IMR-90 (cell line): Measurements from ENCODE around the gene ITIH5. TPM values are rescaled to one million over a fixed set of nuclear protein-coding genes. Genes with fewer than 3 reads are reported as not detected.

Source experiments
- ATAC-seq: fragments of 200-7000 bp; cut with Tn5 transposase; 2 replicates; pipeline ENCODE4 v1.9.1; 2020; ENCODE audit warnings: low read depth, mild to moderate bottlenecking, moderate library complexity
- BruUV-seq: library from RNA; stranded (reverse); fragments of 400-500 nt; replicated peaks from 2 replicates; lab custom pipeline; 2021; lab: Mats Ljungman, UMichigan
- CTCF ChIA-PET: fragments of 300-600 bp; formaldehyde crosslinking; extraction: SDS; loops from one replicate; lab custom pipeline; 2021; ENCODE audit warnings: antibody characterized with exemption; lab: Yijun Ruan, JAX
- POLR2A ChIA-PET: fragments of 300-600 bp; sonication (Branson Sonifier 250); formaldehyde crosslinking; loops from one replicate; lab custom pipeline; 2022; ENCODE audit warnings: antibody characterized with exemption; ENCODE audit not compliant: unreplicated experiment; lab: Charles Lee
- DNase-seq: peaks from one replicate; pipeline ENCODE4 v3.0.0; 2013
- H2AFZ ChIP-seq: replicated peaks from 2 replicates; pipeline ENCODE3; 2013; ENCODE audit warnings: low read length, mild to moderate bottlenecking; ENCODE audit not compliant: poor library complexity
- H2AK5ac ChIP-seq: 2 replicates; pipeline ENCODE4 v1.6.1; 2013; ENCODE audit warnings: low read depth, low read length, inconsistent platforms
- H2AK9ac ChIP-seq: replicated peaks from 2 replicates; pipeline ENCODE3; 2013; ENCODE audit warnings: mild to moderate bottlenecking, low read depth, low read length, moderate library complexity; ENCODE audit not compliant: poor library complexity
- H2BK120ac ChIP-seq: 2 replicates; pipeline ENCODE4 v1.6.1; 2013; ENCODE audit warnings: low read depth, low read length, inconsistent platforms
- H2BK15ac ChIP-seq: 3 replicates; pipeline ENCODE4 v1.6.1; 2013; ENCODE audit warnings: low read depth, low read length, inconsistent platforms
- H2BK20ac ChIP-seq: 2 replicates; pipeline ENCODE4 v1.6.1; 2013; ENCODE audit warnings: low read depth, mild to moderate bottlenecking, inconsistent platforms, low read length, moderate library complexity
- H2BK5ac ChIP-seq: 2 replicates; pipeline ENCODE4 v1.6.1; 2013; ENCODE audit warnings: mild to moderate bottlenecking, low read depth, low read length, inconsistent platforms; ENCODE audit not compliant: poor library complexity, severe bottlenecking
- H3K14ac ChIP-seq: replicated peaks from 2 replicates; pipeline ENCODE4 v1.6.1; 2013; ENCODE audit warnings: low read depth, low read length, inconsistent platforms
- H3K18ac ChIP-seq: 2 replicates; pipeline ENCODE4 v1.6.1; 2013; ENCODE audit warnings: low read depth, low read length, control low read depth
- H3K23ac ChIP-seq: 2 replicates; pipeline ENCODE4 v1.6.1; 2013; ENCODE audit warnings: low read depth, low read length, inconsistent platforms
- H3K27ac ChIP-seq: 2 replicates; pipeline ENCODE4 v1.5.1; 2013; ENCODE audit warnings: mild to moderate bottlenecking, control low read depth, low read length; ENCODE audit not compliant: insufficient read depth
- H3K27me3 ChIP-seq: 2 replicates; pipeline ENCODE4 v1.6.1; 2013; ENCODE audit warnings: low read length; ENCODE audit not compliant: control insufficient read depth, insufficient read depth
- H3K36me3 ChIP-seq: 2 replicates; pipeline ENCODE4 v1.6.1; 2013; ENCODE audit warnings: low read length, mixed read lengths; ENCODE audit not compliant: control insufficient read depth, insufficient read depth
- H3K4ac ChIP-seq: 2 replicates; pipeline ENCODE4 v1.6.1; 2013; ENCODE audit warnings: low read depth, low read length, inconsistent platforms
- H3K4me1 ChIP-seq: 2 replicates; pipeline ENCODE4 v1.6.1; 2013; ENCODE audit warnings: low read length, mixed read lengths; ENCODE audit not compliant: control insufficient read depth, insufficient read depth
- H3K4me2 ChIP-seq: 2 replicates; pipeline ENCODE4 v1.6.1; 2013; ENCODE audit warnings: low read depth, mild to moderate bottlenecking, control low read depth, low read length, moderate library complexity
- H3K4me3 ChIP-seq: 2 replicates; pipeline ENCODE4 v1.5.1; 2013; ENCODE audit warnings: low read depth, mild to moderate bottlenecking, control low read depth, low read length, moderate library complexity; ENCODE audit not compliant: insufficient read depth
- H3K56ac ChIP-seq: 2 replicates; pipeline ENCODE4 v1.6.1; 2013; ENCODE audit warnings: low read length, inconsistent platforms; ENCODE audit not compliant: insufficient read depth; ENCODE audit errors: extremely low read depth
- H3K79me1 ChIP-seq, 2 experiments: 2 replicates each; pipeline ENCODE4 v1.6.1; 2013; ENCODE audit warnings: low read length in 2 of 2, inconsistent platforms in 1 of 2, low read depth in 1 of 2
- H3K9ac ChIP-seq: 2 replicates; pipeline ENCODE4 v1.6.1; 2013; ENCODE audit warnings: low read depth, low read length, control low read depth
- H3K9me1 ChIP-seq: 2 replicates; pipeline ENCODE4 v1.6.1; 2013; ENCODE audit warnings: low read length, inconsistent platforms; ENCODE audit not compliant: insufficient read depth
- H3K9me3 ChIP-seq: 2 replicates; pipeline ENCODE4 v1.6.1; 2013; ENCODE audit warnings: low read length; ENCODE audit not compliant: control insufficient read depth, insufficient read depth
- H4K20me1 ChIP-seq: 2 replicates; pipeline ENCODE4 v1.6.1; 2013; ENCODE audit warnings: low read length, inconsistent platforms; ENCODE audit not compliant: insufficient read depth
- H4K5ac ChIP-seq: 2 replicates; pipeline ENCODE4 v1.6.1; 2013; ENCODE audit warnings: mild to moderate bottlenecking, low read depth, low read length, control low read depth
- H4K8ac ChIP-seq, 2 experiments: 2 replicates each; pipeline ENCODE4 v1.6.1; 2013; ENCODE audit warnings: low read depth in 2 of 2, low read length in 2 of 2, control low read depth in 1 of 2, inconsistent platforms in 1 of 2
- H4K91ac ChIP-seq: 2 replicates; pipeline ENCODE4 v1.6.1; 2013; ENCODE audit warnings: low read depth, low read length, inconsistent platforms; ENCODE audit not compliant: insufficient read depth
- BHLHE40 ChIP-seq: fragments of 150-350 bp; IDR thresholded peaks from 2 replicates; pipeline ENCODE4 v1.6.1; 2016; ENCODE audit warnings: mild to moderate bottlenecking, low read depth, low read length
- CEBPB ChIP-seq: IDR thresholded peaks from 2 replicates; pipeline ENCODE4 v1.6.1; 2012; ENCODE audit warnings: low read depth, low read length, improper control_type of control experiment
- CHD1 ChIP-seq: IDR thresholded peaks from 2 replicates; pipeline ENCODE4 v1.6.1; 2012; ENCODE audit warnings: low read depth, low read length, improper control_type of control experiment
- FOS ChIP-seq: fragments of 150-350 bp; IDR thresholded peaks from 2 replicates; pipeline ENCODE4 v1.6.1; 2016; ENCODE audit warnings: low read depth, low read length
- MAFK ChIP-seq: IDR thresholded peaks from 2 replicates; pipeline ENCODE4 v1.6.1; 2012; ENCODE audit warnings: low read depth, low read length, improper control_type of control experiment
- MAZ ChIP-seq: IDR thresholded peaks from 2 replicates; pipeline ENCODE4 v1.6.1; 2012; ENCODE audit warnings: low read depth, mild to moderate bottlenecking, low read length, improper control_type of control experiment, moderate library complexity, borderline replicate concordance
- MXI1 ChIP-seq: IDR thresholded peaks from 2 replicates; pipeline ENCODE4 v1.6.1; 2012; ENCODE audit warnings: low read depth, mild to moderate bottlenecking, low read length, moderate library complexity, borderline replicate concordance
- NFE2L2 ChIP-seq: fragments of 150-350 bp; IDR thresholded peaks from 2 replicates; pipeline ENCODE4 v1.6.1; 2016; ENCODE audit warnings: low read depth, mild to moderate bottlenecking, low read length
- POLR2A ChIP-seq: IDR thresholded peaks from 2 replicates; pipeline ENCODE4 v1.6.1; 2012; ENCODE audit warnings: mild to moderate bottlenecking, low read depth, low read length
- RAD21 ChIP-seq: IDR thresholded peaks from 2 replicates; pipeline ENCODE4 v1.6.1; 2012; ENCODE audit warnings: low read length, improper control_type of control experiment
- RCOR1 ChIP-seq: IDR thresholded peaks from 2 replicates; pipeline ENCODE4 v1.6.1; 2012; ENCODE audit warnings: mild to moderate bottlenecking, low read length, improper control_type of control experiment; ENCODE audit not compliant: insufficient replicate concordance
- RFX5 ChIP-seq: IDR thresholded peaks from 2 replicates; pipeline ENCODE4 v1.8.0; 2012; ENCODE audit warnings: low read depth, mild to moderate bottlenecking, low read length, moderate library complexity
- SMC3 ChIP-seq: fragments of 150-350 bp; IDR thresholded peaks from 2 replicates; pipeline ENCODE4 v1.6.1; 2016; ENCODE audit warnings: low read depth, mild to moderate bottlenecking, antibody characterized with exemption, low read length, moderate library complexity
- WGBS, 2 experiments: methylation state at CpG; one replicate each; pipeline versions ENCODE4 v1.1.5 to v1.1.7; 2013; ENCODE audit warnings: missing lambda C conversion rate in 2 of 2; ENCODE audit not compliant: insufficient read length in 1 of 2; ENCODE audit errors: extremely low coverage in 2 of 2; 5-methylcytosine and 5-hydroxymethylcytosine counted together
- dilution Hi-C: fragments of 300-500 bp; cut with HindIII; formaldehyde crosslinking; loops from one replicate; pipeline ENCODE4 v1.14.3; 2018; ENCODE audit warnings: low sequenced_read_pairs; ENCODE audit not compliant: unreplicated experiment
- in situ Hi-C: fragments of 300-500 bp; cut with MboI; formaldehyde crosslinking; loops from 3 replicates; pipeline ENCODE4 v1.14.3; 2019; ENCODE audit warnings: low sequenced_read_pairs, inconsistent platforms, mixed read lengths
- intact Hi-C: fragments of 100-400 bp; cut with micrococcal nuclease; formaldehyde crosslinking; loops from 2 replicates; pipeline ENCODE4 v1.10.0; 2022
- polyA plus RNA-seq, 3 experiments: library from polyadenylated mRNA; depleted of rRNA; stranded (reverse); fragments of >200 nt; gene quantifications; 2 replicates each; pipeline ENCODE4 v1.2.3, GENCODE V29; 2012; ENCODE audit warnings: low replicate concordance in 1 of 3
- total RNA-seq: library from RNA; depleted of rRNA; stranded (reverse); fragments of >200 nt; gene quantifications from 2 replicates; pipeline ENCODE4 v1.2.3, GENCODE V29; 2012
- TF ChIP-seq, protein P1 (sequence below): conservative IDR thresholded peaks from 2 replicates; pipeline ENCODE4 v1.5.1; 2012; ENCODE audit warnings: mild to moderate bottlenecking, low read depth, low read length, improper control_type of control experiment
- TF ChIP-seq, protein P2 (sequence below): fragments of 150-350 bp; IDR thresholded peaks from 2 replicates; pipeline ENCODE4 v1.6.1; 2017; ENCODE audit warnings: mild to moderate bottlenecking, antibody characterized with exemption, low read length, low read depth
- TF ChIP-seq, protein P3 (sequence below): fragments of 150-350 bp; IDR thresholded peaks from 2 replicates; pipeline ENCODE4 v1.6.1; 2016; ENCODE audit warnings: low read depth, mild to moderate bottlenecking, low read length, moderate library complexity, borderline replicate concordance

Gene ITIH5
- total and polyA plus RNA-seq, 2 of the 4 experiments (the other 2 are of a cell fraction), result under 0.01 to 0.07 TPM

GRCh38 chr10:7585228-7585627, 81.5 kb downstream of the ITIH5 start:
- H2BK20ac ChIP-seq, result no peak overlapping the region
- dilution Hi-C loops (no loop called here), intact Hi-C loops (no loop called here), in situ Hi-C loops (no loop called here)
- H3K23ac ChIP-seq, result no peak overlapping the region
- CTCF ChIA-PET, result no interaction called here
- H3K9me1 ChIP-seq, result no peaks in the 10 kb centered on the region
- no peak overlapping the region for H3K27ac ChIP-seq
- H2BK120ac ChIP-seq, result no peak overlapping the region
- ATAC-seq (no peak), DNase-seq (no peak)
- H2BK5ac ChIP-seq, result no peak overlapping the region
- H3K4me1 ChIP-seq, result no peaks in the 10 kb centered on the region
- WGBS, 2 experiments, result 90% methylated on average over 2 of the region's 8 CpGs; no CpG with 5 or more reads in 1 of the 2 experiments
- H3K9me3 ChIP-seq, result no peaks in the 10 kb centered on the region
- H3K4ac ChIP-seq, result no peak overlapping the region
- H3K14ac ChIP-seq, result no peak overlapping the region
- H2BK15ac ChIP-seq, result no peak overlapping the region
- no peak overlapping the region for H2AK9ac ChIP-seq
- no peak overlapping the region for H4K8ac ChIP-seq
- BruUV-seq, result no TSS peak
- no peak overlapping the region for H3K4me3 ChIP-seq
- no peak overlapping the region for H2AK5ac ChIP-seq
- H2AFZ ChIP-seq, result no peak overlapping the region
- H3K18ac ChIP-seq, result no peak overlapping the region
- H3K27me3 ChIP-seq, result peaks cover 4% of the 10 kb centered on the region; the same call in 1 of the 2 replicates
- no peaks in the 10 kb centered on the region for H3K36me3 ChIP-seq
- POLR2A ChIA-PET, result no interaction called here
- no peak overlapping the region for H4K5ac ChIP-seq
- H4K91ac ChIP-seq, result no peak overlapping the region
- TF ChIP-seq CEBPB, result no peak
- TF ChIP-seq RFX5, result no peak
- no peak for TF ChIP-seq CHD1
- no peak for TF ChIP-seq MXI1
- no peak for TF ChIP-seq RAD21
- no peak for TF ChIP-seq POLR2A
- TF ChIP-seq, protein P1, sequence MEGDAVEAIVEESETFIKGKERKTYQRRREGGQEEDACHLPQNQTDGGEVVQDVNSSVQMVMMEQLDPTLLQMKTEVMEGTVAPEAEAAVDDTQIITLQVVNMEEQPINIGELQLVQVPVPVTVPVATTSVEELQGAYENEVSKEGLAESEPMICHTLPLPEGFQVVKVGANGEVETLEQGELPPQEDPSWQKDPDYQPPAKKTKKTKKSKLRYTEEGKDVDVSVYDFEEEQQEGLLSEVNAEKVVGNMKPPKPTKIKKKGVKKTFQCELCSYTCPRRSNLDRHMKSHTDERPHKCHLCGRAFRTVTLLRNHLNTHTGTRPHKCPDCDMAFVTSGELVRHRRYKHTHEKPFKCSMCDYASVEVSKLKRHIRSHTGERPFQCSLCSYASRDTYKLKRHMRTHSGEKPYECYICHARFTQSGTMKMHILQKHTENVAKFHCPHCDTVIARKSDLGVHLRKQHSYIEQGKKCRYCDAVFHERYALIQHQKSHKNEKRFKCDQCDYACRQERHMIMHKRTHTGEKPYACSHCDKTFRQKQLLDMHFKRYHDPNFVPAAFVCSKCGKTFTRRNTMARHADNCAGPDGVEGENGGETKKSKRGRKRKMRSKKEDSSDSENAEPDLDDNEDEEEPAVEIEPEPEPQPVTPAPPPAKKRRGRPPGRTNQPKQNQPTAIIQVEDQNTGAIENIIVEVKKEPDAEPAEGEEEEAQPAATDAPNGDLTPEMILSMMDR, result no peak
- no peak for TF ChIP-seq RCOR1
- no peak for TF ChIP-seq SMC3
- no peak for TF ChIP-seq NFE2L2
- TF ChIP-seq BHLHE40, result no peak
- TF ChIP-seq MAFK, result no peak
- TF ChIP-seq, protein P2, sequence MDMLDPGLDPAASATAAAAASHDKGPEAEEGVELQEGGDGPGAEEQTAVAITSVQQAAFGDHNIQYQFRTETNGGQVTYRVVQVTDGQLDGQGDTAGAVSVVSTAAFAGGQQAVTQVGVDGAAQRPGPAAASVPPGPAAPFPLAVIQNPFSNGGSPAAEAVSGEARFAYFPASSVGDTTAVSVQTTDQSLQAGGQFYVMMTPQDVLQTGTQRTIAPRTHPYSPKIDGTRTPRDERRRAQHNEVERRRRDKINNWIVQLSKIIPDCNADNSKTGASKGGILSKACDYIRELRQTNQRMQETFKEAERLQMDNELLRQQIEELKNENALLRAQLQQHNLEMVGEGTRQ, result no peak
- TF ChIP-seq MAZ, result no peak
- TF ChIP-seq FOS, result no peak
- TF ChIP-seq, protein P3, sequence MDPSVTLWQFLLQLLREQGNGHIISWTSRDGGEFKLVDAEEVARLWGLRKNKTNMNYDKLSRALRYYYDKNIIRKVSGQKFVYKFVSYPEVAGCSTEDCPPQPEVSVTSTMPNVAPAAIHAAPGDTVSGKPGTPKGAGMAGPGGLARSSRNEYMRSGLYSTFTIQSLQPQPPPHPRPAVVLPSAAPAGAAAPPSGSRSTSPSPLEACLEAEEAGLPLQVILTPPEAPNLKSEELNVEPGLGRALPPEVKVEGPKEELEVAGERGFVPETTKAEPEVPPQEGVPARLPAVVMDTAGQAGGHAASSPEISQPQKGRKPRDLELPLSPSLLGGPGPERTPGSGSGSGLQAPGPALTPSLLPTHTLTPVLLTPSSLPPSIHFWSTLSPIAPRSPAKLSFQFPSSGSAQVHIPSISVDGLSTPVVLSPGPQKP, result no peak
- no peak overlapping the region for H3K56ac ChIP-seq
- no peaks in the 10 kb centered on the region for H4K20me1 ChIP-seq
- H3K9ac ChIP-seq, result no peak overlapping the region
- no peak overlapping the region for H3K4me2 ChIP-seq
- no peaks in the 10 kb centered on the region for H3K79me1 ChIP-seq
